ENCODE results near the gene DCAF4L1. TPM values are rescaled to one million over a fixed set of nuclear protein-coding genes. Genes with fewer than 3 reads are reported as not detected.

The DCAF4L1 gene
- total and polyA plus RNA-seq, 2 donors (not counting 1 experiment from before 2014, with no cell fraction given) = 0.20 to 0.31 TPM

DNA sequence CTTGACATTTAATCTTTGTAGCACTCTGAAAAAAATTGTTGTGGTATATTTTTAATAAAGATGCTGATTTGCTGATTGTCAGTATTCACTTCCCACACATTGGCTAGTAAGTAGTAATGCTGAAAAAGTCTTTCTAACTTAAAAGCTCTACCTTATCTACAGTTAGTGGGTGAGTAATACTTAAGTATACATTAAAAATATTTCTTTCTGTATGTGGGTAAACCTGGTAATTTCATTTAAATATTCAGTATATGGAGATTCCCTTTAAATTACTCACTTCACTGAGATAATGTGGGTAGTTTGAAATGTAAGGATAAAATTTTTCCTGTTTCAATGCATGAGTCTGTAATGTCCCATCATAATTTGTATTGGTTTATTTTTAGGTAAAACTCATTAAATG lies 40.7 kb upstream of the DCAF4L1 start:
- Mint-ChIP-seq H3K4me3 (no peak overlapping the region), H3K9me3 (ENCODE audit: insufficient read depth) (no peaks in the 10 kb centered on the region), H3K27me3 (no peaks in the 10 kb centered on the region), H3K27ac (no peak overlapping the region), H3K4me1 (peaks cover 20% of the 10 kb centered on the region)
- TF ChIP-seq, protein P1, sequence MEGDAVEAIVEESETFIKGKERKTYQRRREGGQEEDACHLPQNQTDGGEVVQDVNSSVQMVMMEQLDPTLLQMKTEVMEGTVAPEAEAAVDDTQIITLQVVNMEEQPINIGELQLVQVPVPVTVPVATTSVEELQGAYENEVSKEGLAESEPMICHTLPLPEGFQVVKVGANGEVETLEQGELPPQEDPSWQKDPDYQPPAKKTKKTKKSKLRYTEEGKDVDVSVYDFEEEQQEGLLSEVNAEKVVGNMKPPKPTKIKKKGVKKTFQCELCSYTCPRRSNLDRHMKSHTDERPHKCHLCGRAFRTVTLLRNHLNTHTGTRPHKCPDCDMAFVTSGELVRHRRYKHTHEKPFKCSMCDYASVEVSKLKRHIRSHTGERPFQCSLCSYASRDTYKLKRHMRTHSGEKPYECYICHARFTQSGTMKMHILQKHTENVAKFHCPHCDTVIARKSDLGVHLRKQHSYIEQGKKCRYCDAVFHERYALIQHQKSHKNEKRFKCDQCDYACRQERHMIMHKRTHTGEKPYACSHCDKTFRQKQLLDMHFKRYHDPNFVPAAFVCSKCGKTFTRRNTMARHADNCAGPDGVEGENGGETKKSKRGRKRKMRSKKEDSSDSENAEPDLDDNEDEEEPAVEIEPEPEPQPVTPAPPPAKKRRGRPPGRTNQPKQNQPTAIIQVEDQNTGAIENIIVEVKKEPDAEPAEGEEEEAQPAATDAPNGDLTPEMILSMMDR (IDR thresholded peaks at IDR 0.05) = no peak
- TF ChIP-seq EZH2 (IDR thresholded peaks at IDR 0.05; ENCODE audit: borderline replicate concordance, insufficient read depth, low read depth, low read length, poor library complexity, severe bottlenecking) = no peak
- Histone ChIP-seq H3K4me3 (ENCODE audit: control extremely low read depth in 1 of 5, extremely low read depth in 1 of 5, insufficient read depth in 1 of 5, low read depth in 2 of 5, low read length in 4 of 5) (no peak overlapping the region), H3K4me1 (ENCODE audit: control insufficient read depth in 2 of 2, insufficient read depth in 2 of 2, low read length in 2 of 2) (peaks cover 7 to 8% of the 10 kb centered on the region in 2 donors), H2AFZ (ENCODE audit: insufficient read depth, low read depth, low read length, poor library complexity, severe bottlenecking) (no peak overlapping the region), H3K4me2 (replicated peaks; ENCODE audit: low read depth, low read length, poor library complexity, severe bottlenecking) (no peak overlapping the region), H3K27me3 (replicated peaks in 1 of 4; ENCODE audit: control extremely low read depth in 1 of 4, control insufficient read depth in 3 of 4, insufficient read depth in 4 of 4, low read length in 3 of 4) (no peaks in the 10 kb centered on the region), H3K36me3 (replicated peaks in 1 of 2; ENCODE audit: control extremely low read depth in 1 of 2, control insufficient read depth in 1 of 2, extremely low read depth in 1 of 2, insufficient read depth in 2 of 2, low read length in 1 of 2) (peaks cover 9 to 20% of the 10 kb centered on the region in 2 experiments), H4K20me1 (ENCODE audit: control insufficient read depth, insufficient read depth, low read length, poor library complexity, severe bottlenecking) (peaks cover 31% of the 10 kb centered on the region), H3K9ac (ENCODE audit: low read length) (no peak overlapping the region), H3K27ac (ENCODE audit: low read length in 2 of 2) (no peak overlapping the region), H3K79me2 (ENCODE audit: control insufficient read depth, insufficient read depth, low read length) (peaks cover 27% of the 10 kb centered on the region), H3K9me3 (ENCODE audit: control extremely low read depth in 1 of 3, control insufficient read depth in 2 of 3, insufficient read depth in 1 of 3, low read length in 2 of 3) (no peaks in the 10 kb centered on the region)
- ChIA-PET CTCF (no interaction called here), POLR2A (no interaction called here)
- intact Hi-C loops (cut with micrococcal nuclease) = no loop called here
- no peak for ATAC-seq (ENCODE audit: low read depth)
- no peak for DNase-seq

DNA sequence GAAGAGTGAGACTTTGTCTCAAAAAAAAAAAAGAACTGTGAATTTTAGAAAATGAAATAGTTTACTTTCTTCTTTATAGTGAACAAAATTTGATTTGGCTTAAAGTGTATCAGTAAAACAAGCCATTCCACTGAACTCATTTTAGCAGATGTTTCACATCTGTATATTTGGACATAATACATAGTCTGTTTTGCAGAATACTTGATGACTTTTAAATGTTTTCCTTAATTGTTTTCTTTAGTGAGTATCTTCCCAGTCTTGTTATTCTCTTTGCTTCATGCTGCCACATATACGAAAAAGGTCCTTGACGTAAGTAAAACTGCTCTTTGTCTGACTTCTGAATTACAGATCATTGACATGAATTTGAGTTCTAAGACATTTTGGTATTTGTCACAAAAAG lies 38.0 kb upstream of the DCAF4L1 start:
- no CpG with 5 or more reads among the region's 2 CpGs for WGBS (ENCODE audit: insufficient coverage)
- H3K36me3 ChIP-seq (replicated peaks in 1 of 2; ENCODE audit: control extremely low read depth in 1 of 2, control insufficient read depth in 1 of 2, extremely low read depth in 1 of 2, insufficient read depth in 2 of 2, low read length in 1 of 2) = peaks cover 13 to 31% of the 10 kb centered on the region in 2 experiments
- DNase-seq (no peak), ATAC-seq (ENCODE audit: low read depth) (no peak)
- Mint-ChIP-seq H3K9me3 (ENCODE audit: insufficient read depth) (no peaks in the 10 kb centered on the region), H3K4me1 (peaks cover 4% of the 10 kb centered on the region), H3K4me3 (no peak overlapping the region), H3K27ac (no peak overlapping the region), H3K27me3 (no peaks in the 10 kb centered on the region)
- ChIA-PET CTCF (no interaction called here), POLR2A (no interaction called here)
- no peak overlapping the region for H3K9ac ChIP-seq (ENCODE audit: low read length)
- no peak overlapping the region for H3K4me2 ChIP-seq (replicated peaks; ENCODE audit: low read depth, low read length, poor library complexity, severe bottlenecking)
- H2AFZ ChIP-seq (ENCODE audit: insufficient read depth, low read depth, low read length, poor library complexity, severe bottlenecking) = no peak overlapping the region
- intact Hi-C loops (cut with micrococcal nuclease) = no loop called here
- H3K79me2 ChIP-seq (ENCODE audit: control insufficient read depth, insufficient read depth, low read length) = peaks cover 12% of the 10 kb centered on the region
- no peak overlapping the region for H3K27ac ChIP-seq (ENCODE audit: low read length in 2 of 2)
- H3K27me3 ChIP-seq (replicated peaks in 1 of 4; ENCODE audit: control extremely low read depth in 1 of 4, control insufficient read depth in 3 of 4, insufficient read depth in 4 of 4, low read length in 3 of 4) = no peaks in the 10 kb centered on the region
- H3K4me3 ChIP-seq (ENCODE audit: control extremely low read depth in 1 of 5, extremely low read depth in 1 of 5, insufficient read depth in 1 of 5, low read depth in 2 of 5, low read length in 4 of 5) = no peak overlapping the region
- peaks cover 28% of the 10 kb centered on the region for H4K20me1 ChIP-seq (ENCODE audit: control insufficient read depth, insufficient read depth, low read length, poor library complexity, severe bottlenecking)
- TF ChIP-seq, protein P1 (IDR thresholded peaks at IDR 0.05) = no peak
- TF ChIP-seq EZH2 (IDR thresholded peaks at IDR 0.05; ENCODE audit: borderline replicate concordance, insufficient read depth, low read depth, low read length, poor library complexity, severe bottlenecking) = no peak
- no peaks in the 10 kb centered on the region for H3K9me3 ChIP-seq (ENCODE audit: control extremely low read depth in 1 of 3, control insufficient read depth in 2 of 3, insufficient read depth in 1 of 3, low read length in 2 of 3)
- H3K4me1 ChIP-seq (ENCODE audit: control insufficient read depth in 2 of 2, insufficient read depth in 2 of 2, low read length in 2 of 2) = no peaks in the 10 kb centered on the region
